ENCODE measurements around the gene KIF6.

The KIF6 gene

DNA sequence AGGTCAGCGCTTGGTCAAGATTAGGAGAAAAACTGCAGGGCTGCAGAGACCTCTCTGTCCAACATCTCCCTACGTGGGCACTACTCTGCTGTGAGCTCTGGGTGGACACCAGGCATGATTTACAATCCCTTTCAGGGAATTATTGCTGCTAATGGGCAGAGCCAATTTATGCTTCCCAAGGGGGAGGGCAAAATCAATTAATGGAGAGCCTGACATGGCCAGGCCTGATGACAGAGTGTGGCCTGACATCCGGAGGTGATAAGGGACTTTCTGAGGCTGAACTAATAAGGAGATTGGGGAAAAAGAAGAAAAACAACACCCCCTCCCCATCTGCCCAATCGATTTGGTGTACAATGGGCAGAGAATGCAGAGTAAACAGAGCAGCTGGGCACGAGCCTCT, 397.7 kb downstream of the KIF6 start (continued):
- TF ChIP-seq, protein P1, sequence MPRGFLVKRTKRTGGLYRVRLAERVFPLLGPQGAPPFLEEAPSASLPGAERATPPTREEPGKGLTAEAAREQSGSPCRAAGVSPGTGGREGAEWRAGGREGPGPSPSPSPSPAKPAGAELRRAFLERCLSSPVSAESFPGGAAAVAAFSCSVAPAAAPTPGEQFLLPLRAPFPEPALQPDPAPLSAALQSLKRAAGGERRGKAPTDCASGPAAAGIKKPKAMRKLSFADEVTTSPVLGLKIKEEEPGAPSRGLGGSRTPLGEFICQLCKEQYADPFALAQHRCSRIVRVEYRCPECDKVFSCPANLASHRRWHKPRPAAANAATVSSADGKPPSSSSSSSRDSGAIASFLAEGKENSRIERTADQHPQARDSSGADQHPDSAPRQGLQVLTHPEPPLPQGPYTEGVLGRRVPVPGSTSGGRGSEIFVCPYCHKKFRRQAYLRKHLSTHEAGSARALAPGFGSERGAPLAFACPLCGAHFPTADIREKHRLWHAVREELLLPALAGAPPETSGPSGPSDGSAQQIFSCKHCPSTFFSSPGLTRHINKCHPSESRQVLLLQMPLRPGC (tag by site-specific recombination; IDR thresholded peaks at IDR 0.05) = no peak
- TF ChIP-seq GLI4 (tag by site-specific recombination; IDR thresholded peaks at IDR 0.05) (no peak), ZNF239 (tag by site-specific recombination; IDR thresholded peaks at IDR 0.05) (no peak)
- TF ChIP-seq, protein P2, sequence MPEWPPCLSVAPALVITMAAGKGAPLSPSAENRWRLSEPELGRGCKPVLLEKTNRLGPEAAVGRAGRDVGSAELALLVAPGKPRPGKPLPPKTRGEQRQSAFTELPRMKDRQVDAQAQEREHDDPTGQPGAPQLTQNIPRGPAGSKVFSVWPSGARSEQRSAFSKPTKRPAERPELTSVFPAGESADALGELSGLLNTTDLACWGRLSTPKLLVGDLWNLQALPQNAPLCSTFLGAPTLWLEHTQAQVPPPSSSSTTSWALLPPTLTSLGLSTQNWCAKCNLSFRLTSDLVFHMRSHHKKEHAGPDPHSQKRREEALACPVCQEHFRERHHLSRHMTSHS (tag by site-specific recombination; IDR thresholded peaks at IDR 0.05) = no peak

DNA sequence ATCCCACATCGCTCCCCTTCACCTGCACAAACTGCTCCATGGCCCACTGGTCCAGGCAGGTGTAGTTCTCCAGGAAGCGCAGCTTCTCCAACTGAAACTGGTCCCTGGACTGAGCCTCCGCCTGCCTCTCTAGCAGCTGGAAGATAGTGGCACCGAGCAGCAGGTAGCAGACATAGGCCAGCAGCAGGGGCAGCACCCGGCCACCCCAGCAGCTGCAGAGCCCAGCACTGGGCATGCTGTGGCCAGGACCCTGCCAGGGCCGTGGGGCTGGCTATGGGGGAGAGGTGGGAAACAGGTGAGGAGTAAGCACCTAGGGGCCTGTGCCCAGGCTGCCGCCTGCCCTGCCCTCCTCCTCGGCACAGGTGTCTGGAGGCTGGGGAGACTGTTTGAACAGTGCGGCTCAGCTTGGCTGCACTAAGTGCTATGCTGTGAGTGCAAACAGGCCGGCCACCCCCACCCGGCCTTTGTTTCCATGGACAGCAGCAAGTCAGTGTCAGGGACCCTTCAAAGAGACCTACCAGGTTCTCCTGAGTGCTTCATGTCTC, 402.8 kb downstream of the KIF6 start, which contains the start of gene KCNK16:
Gene KCNK16 (minus strand): TSS at position 397 of the 545 bp plus-strand sequence. CDS start 162 bp downstream, at position 235.
- ChIA-PET POLR2A (no interaction called here), CTCF (interaction anchor here (0.6 to 1.9 kb wide), 3 partner anchors 12 to 543 kb away, joined by 3 to 9 read pairs (median 3); no protein-coding TSS in a partner anchor)
- Histone ChIP-seq H3K4me3 (ENCODE audit: low read depth, low read length) (no peak within 1 kb of the TSS), H3K27ac (ENCODE audit: extremely low read depth, low read depth, low read length) (no peak within 1 kb of the TSS), H3K36me3 (ENCODE audit: control insufficient read depth in 2 of 2, insufficient read depth in 1 of 2, low read length in 2 of 2) (no peaks in the 10 kb centered on the region), H3K9me3 (ENCODE audit: control insufficient read depth, insufficient read depth, low read depth, low read length) (no peaks in the 10 kb centered on the region), H3K4me1 (ENCODE audit: control insufficient read depth, insufficient read depth, low read length) (no peaks in the 10 kb centered on the region)
- TF ChIP-seq KLF17 (tag by site-specific recombination; IDR thresholded peaks at IDR 0.05) (no peak), ZNF513 (tag by site-specific recombination; IDR thresholded peaks at IDR 0.05) (no peak), CTCF (tag by site-specific recombination; IDR thresholded peaks at IDR 0.05) (no peak), ZNF664 (tag by site-specific recombination; IDR thresholded peaks at IDR 0.05) (no peak), ZNF202 (tag by site-specific recombination; IDR thresholded peaks at IDR 0.05; ENCODE audit: borderline replicate concordance) (no peak), ZNF19 (tag by site-specific recombination; IDR thresholded peaks at IDR 0.05; ENCODE audit: low read depth) (no peak), ZNF701 (tag by site-specific recombination; IDR thresholded peaks at IDR 0.05) (no peak), ZEB2 (tag by site-specific recombination; IDR thresholded peaks at IDR 0.05) (no peak), SCRT1 (tag by site-specific recombination; IDR thresholded peaks at IDR 0.05; ENCODE audit: borderline replicate concordance) (no peak), ZNF626 (tag by site-specific recombination; IDR thresholded peaks at IDR 0.05) (no peak), KLF10 (tag by site-specific recombination; IDR thresholded peaks at IDR 0.05) (no peak), ZNF214 (tag by site-specific recombination; IDR thresholded peaks at IDR 0.05; ENCODE audit: borderline replicate concordance) (no peak), ZNF514 (tag by site-specific recombination; IDR thresholded peaks at IDR 0.05) (no peak), ZNF449 (tag by site-specific recombination; IDR thresholded peaks at IDR 0.05) (no peak), ZFP3 (tag by site-specific recombination; IDR thresholded peaks at IDR 0.05; ENCODE audit: low read depth) (no peak), ZBTB48 (tag by site-specific recombination; IDR thresholded peaks at IDR 0.05) (no peak), ZNF266 (tag by site-specific recombination; IDR thresholded peaks at IDR 0.05; ENCODE audit: low read depth) (no peak)
- TF ChIP-seq, protein P3, sequence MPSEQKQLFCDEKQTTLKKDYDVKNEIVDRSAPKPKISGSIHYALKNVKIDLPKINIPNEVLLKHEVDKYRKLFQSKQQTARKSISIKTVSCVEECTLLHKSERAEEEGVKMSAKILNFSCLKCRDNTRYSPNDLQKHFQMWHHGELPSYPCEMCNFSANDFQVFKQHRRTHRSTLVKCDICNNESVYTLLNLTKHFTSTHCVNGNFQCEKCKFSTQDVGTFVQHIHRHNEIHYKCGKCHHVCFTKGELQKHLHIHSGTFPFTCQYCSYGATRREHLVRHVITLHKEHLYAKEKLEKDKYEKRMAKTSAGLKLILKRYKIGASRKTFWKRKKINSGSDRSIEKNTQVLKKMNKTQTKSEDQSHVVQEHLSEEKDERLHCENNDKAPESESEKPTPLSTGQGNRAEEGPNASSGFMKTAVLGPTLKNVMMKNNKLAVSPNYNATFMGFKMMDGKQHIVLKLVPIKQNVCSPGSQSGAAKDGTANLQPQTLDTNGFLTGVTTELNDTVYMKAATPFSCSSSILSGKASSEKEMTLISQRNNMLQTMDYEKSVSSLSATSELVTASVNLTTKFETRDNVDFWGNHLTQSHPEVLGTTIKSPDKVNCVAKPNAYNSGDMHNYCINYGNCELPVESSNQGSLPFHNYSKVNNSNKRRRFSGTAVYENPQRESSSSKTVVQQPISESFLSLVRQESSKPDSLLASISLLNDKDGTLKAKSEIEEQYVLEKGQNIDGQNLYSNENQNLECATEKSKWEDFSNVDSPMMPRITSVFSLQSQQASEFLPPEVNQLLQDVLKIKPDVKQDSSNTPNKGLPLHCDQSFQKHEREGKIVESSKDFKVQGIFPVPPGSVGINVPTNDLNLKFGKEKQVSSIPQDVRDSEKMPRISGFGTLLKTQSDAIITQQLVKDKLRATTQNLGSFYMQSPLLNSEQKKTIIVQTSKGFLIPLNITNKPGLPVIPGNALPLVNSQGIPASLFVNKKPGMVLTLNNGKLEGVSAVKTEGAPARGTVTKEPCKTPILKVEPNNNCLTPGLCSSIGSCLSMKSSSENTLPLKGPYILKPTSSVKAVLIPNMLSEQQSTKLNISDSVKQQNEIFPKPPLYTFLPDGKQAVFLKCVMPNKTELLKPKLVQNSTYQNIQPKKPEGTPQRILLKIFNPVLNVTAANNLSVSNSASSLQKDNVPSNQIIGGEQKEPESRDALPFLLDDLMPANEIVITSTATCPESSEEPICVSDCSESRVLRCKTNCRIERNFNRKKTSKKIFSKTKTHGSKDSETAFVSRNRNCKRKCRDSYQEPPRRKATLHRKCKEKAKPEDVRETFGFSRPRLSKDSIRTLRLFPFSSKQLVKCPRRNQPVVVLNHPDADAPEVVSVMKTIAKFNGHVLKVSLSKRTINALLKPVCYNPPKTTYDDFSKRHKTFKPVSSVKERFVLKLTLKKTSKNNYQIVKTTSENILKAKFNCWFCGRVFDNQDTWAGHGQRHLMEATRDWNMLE (tag by site-specific recombination; conservative IDR thresholded peaks at IDR 0.05; ENCODE audit: low read depth) = no peak
